Testis (tissue), 3 donors: ENCODE measurements around the gene SAP25. TPM values are rescaled to one million over a fixed set of nuclear protein-coding genes. Genes with fewer than 3 reads are reported as not detected.

Experiments used
- DNase-seq: peaks from one replicate; pipeline ENCODE4 v3.0.0-alpha.2; 2019
- H3K27ac ChIP-seq, 2 donors: fragments of 200-600 bp; sonication (generic); one replicate each; pipeline ENCODE4 v1.5.1; 2019
- H3K27me3 ChIP-seq: fragments of 200-600 bp; sonication (generic); one replicate; pipeline ENCODE4 v1.5.1; 2019
- H3K36me3 ChIP-seq: fragments of 200-600 bp; sonication (generic); one replicate; pipeline ENCODE4 v1.5.1; 2017; ENCODE audit warnings: low read depth; ENCODE audit errors: missing control alignments
- H3K4me1 ChIP-seq: fragments of 200-600 bp; sonication (generic); one replicate; pipeline ENCODE4 v1.5.1; 2019
- H3K4me3 ChIP-seq, 2 donors: fragments of 200-600 bp; sonication (generic); one replicate each; pipeline ENCODE4 v1.5.1; 2017 to 2019
- H3K9me3 ChIP-seq: fragments of 200-600 bp; sonication (generic); one replicate; pipeline ENCODE4 v1.5.1; 2017
- POLR2A ChIP-seq: fragments of 450-650 bp; IDR thresholded peaks from one replicate; pipeline ENCODE4 v1.6.1; 2017; ENCODE audit warnings: antibody characterized with exemption, mild to moderate bottlenecking, moderate library complexity
- WGBS, 2 donors: methylation state at CpG; one replicate each; pipeline ENCODE4 v1.1.5; 2018; 5-methylcytosine and 5-hydroxymethylcytosine counted together
- intact Hi-C: fragments of 100-400 bp; cut with DNase I; formaldehyde crosslinking; loops from one replicate; pipeline ENCODE4 v1.15.1; 2023; ENCODE audit warnings: low total_unique reads
- polyA plus RNA-seq: library from polyadenylated mRNA; stranded (reverse); fragments of 350-450 nt; fragmentation: Illumina TruSeq; extraction: RNeasy Lipid Tissue Mini Kit (QIAGEN cat#74804); gene quantifications from one replicate; pipeline ENCODE4 v1.2.3, GENCODE V29; 2014; ENCODE audit warnings: low read depth, low replicate concordance; ENCODE audit not compliant: insufficient read depth
- total RNA-seq, 2 donors: library from RNA; depleted of rRNA; stranded (reverse); fragments of >200 nt; gene quantifications; one replicate each; pipeline ENCODE4 v1.2.3, GENCODE V29; 2016
- TF ChIP-seq, protein P1 (sequence below), 3 experiments: fragments of 450-650 bp in 2 of 3; fragments of 200-600 bp in 1 of 3; sonication (generic) in 1 of 3; IDR thresholded peaks; one replicate each; pipeline ENCODE4 v1.5.1; 2016 to 2019; ENCODE audit warnings: antibody characterized with exemption in 3 of 3, mild to moderate bottlenecking in 2 of 3, moderate library complexity in 1 of 3

SAP25 gene
- total and polyA plus RNA-seq, 3 donors from 2014 or later: 28.4 to 30.3 (median 29.9) TPM

DNA sequence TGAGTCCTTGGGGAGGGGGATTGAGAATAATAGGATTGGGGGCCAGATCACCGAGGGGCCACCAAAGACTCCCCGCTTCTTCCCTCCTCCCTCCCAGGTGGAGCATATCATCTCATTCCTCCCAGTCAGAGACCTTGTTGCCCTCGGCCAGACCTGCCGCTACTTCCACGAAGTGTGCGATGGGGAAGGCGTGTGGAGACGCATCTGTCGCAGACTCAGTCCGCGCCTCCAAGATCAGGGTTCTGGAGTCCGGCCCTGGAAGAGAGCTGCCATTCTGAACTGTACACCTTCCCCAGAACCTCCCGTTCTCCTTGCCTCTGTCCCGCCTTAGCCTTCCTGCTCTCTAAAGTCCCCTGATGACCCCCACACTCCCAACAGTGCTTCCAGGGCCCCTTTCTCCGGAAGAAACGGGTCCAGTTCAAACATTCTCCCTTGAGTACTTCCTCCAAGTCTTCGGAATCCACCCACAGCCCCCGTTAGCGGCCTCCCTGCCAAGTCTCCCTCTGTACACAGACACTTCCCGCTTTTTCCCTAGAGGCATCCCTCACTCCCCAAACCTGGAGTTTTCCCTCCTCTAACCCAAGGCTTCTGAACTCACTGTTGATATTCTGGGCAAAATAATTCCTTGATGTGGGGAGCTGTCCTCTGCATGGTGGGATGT lies 16.5 kb upstream of the SAP25 start:
- no peaks in the 10 kb centered on the region for H3K36me3 ChIP-seq
- TF ChIP-seq POLR2A: no peak
- TF ChIP-seq, protein P1, sequence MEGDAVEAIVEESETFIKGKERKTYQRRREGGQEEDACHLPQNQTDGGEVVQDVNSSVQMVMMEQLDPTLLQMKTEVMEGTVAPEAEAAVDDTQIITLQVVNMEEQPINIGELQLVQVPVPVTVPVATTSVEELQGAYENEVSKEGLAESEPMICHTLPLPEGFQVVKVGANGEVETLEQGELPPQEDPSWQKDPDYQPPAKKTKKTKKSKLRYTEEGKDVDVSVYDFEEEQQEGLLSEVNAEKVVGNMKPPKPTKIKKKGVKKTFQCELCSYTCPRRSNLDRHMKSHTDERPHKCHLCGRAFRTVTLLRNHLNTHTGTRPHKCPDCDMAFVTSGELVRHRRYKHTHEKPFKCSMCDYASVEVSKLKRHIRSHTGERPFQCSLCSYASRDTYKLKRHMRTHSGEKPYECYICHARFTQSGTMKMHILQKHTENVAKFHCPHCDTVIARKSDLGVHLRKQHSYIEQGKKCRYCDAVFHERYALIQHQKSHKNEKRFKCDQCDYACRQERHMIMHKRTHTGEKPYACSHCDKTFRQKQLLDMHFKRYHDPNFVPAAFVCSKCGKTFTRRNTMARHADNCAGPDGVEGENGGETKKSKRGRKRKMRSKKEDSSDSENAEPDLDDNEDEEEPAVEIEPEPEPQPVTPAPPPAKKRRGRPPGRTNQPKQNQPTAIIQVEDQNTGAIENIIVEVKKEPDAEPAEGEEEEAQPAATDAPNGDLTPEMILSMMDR (IDR thresholded peaks at IDR 0.05): no peak
- H3K27me3 ChIP-seq: no peaks in the 10 kb centered on the region
- no peaks in the 10 kb centered on the region for H3K9me3 ChIP-seq
- 36 to 50% methylated on average over 13 to 20 of the region's 20 CpGs for WGBS, 2 donors
- no peak for DNase-seq
- H3K27ac ChIP-seq: peak overlapping the region in 1 of 2 donors; percentile 50
- H3K4me1 ChIP-seq: peaks cover 6% of the 10 kb centered on the region
- H3K4me3 ChIP-seq: peak overlapping the region in 1 of 2 donors; percentile 12
- intact Hi-C loops: no loop called here

DNA sequence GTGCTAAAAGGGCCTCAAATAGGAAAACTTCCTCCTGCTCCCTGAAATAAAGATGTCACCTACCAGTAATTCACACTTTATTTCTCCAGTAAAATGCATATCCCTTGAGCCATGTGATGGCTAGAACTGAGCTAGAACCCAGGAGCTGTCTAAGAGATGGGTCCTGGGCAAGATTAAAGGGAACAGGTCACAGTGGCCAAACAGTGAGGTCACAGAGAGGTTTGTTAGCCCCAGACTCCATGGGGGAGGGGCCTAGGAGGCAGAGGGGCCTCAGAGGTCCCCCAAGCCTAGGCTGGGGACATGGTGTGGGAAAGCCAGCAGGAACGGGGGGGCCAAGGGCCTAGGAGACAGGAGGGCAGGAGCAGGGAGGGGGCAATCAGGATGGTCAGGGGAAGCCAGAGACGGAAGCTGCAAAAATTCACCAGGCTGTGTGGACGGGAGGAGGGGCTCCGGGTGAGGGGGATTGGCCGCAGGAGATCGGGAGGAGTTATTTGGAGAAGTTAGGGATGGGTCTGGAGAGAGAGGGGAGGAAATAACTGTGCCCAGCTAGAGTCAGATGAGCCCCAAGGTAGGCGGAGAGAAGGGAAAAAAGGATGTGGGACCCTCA lies 15.7 kb upstream of the SAP25 start:
- Histone ChIP-seq H3K27me3 (no peaks in the 10 kb centered on the region), H3K36me3 (no peaks in the 10 kb centered on the region), H3K4me1 (peaks cover 12% of the 10 kb centered on the region), H3K9me3 (no peaks in the 10 kb centered on the region), H3K27ac (no peak overlapping the region), H3K4me3 (no peak overlapping the region)
- TF ChIP-seq, protein P1 (IDR thresholded peaks at IDR 0.05): no peak
- no peak for TF ChIP-seq POLR2A
- DNase-seq: no peak
- 48 to 75% methylated on average over 7 of the region's 7 CpGs for WGBS, 2 donors
- intact Hi-C loops: no loop called here

DNA sequence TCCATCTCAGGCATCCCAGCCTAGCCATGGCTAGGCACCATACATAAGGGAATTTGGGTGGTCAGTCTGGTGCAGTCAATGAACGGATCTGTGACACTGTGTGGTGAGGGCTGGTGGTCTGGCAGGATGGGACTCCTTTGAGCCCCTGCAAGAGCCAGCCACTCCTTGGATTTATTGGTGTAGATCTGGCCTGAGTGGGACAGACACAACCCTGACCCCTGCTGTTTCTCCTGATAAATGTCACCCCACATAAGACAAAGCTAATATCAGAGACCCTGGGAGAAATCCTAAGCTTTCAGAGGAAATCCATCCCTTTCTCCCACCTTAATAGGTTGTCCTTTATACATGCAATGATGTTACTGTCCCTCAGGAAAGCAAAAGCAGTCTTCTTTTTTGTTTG lies 14.7 kb upstream of the SAP25 start:
- no peak for DNase-seq
- Histone ChIP-seq H3K27me3 (no peaks in the 10 kb centered on the region), H3K4me1 (peaks cover 22% of the 10 kb centered on the region), H3K36me3 (no peaks in the 10 kb centered on the region), H3K9me3 (no peaks in the 10 kb centered on the region), H3K27ac (no peak overlapping the region), H3K4me3 (no peak overlapping the region)
- intact Hi-C loops: no loop called here
- WGBS, 2 donors: 72 to 83% methylated on average over 1 of the region's 1 CpG
- no peak for TF ChIP-seq POLR2A
- TF ChIP-seq, protein P1 (IDR thresholded peaks at IDR 0.05): no peak

DNA sequence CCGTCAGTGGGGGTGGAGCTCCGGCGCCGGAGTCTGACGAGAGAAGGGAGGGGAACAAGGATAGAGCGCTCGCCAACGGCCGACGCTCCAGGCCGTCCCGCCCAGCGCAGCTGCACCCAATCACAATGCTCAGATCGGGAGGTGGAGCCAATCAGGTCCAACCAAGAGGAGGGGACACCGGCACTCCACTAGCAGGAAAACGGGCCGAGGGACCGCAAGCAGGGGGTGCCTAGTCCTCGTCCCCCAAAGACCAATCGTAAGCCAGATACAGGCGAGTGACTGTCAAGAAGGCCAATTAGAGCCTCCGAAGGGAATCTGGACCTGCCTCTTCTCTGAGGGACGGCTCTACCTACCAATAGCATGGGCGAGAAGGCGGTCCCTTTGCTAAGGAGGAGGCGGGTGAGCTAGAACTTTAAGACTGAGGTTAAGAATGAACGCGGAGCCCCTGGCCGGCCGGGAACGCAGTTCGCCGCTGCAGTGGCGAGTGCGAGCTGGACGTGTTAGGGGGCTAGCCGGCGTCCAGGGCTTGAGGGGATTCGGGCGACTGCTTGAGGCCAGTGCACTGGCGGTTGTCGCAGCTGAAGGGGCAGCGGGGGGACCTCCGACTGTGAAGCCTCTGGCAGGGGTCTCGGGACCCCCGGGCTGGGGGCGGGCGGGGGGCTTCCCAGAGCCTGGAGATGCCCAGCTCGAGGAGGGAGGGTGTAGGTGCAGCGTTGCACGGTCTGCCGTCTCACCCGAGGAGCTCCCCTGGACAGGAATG lies 12.7 kb upstream of the SAP25 start, which contains the start of gene FBXO24:
Gene FBXO24 (plus strand): TSS at position 63 of the 760 bp plus-strand sequence. CDS start 298 bp downstream, at position 361.
- Histone ChIP-seq H3K4me1 (peaks cover 37% of the 10 kb centered on the region), H3K4me3 (peak within 1 kb of the TSS; percentile 95 to 98), H3K36me3 (no peaks in the 10 kb centered on the region), H3K27me3 (no peaks in the 10 kb centered on the region), H3K27ac (peak within 1 kb of the TSS; percentile 96 to 99), H3K9me3 (no peaks in the 10 kb centered on the region)
- WGBS, 2 donors: 0% methylated on average over 35 to 53 of the region's 53 CpGs
- TF ChIP-seq POLR2A: peak; percentile 42
- TF ChIP-seq, protein P1 (IDR thresholded peaks at IDR 0.05): peak in 1 of 3 experiments; percentile 18
- intact Hi-C loops: no loop called here
- peak; percentile 99 for DNase-seq
